ENCODE results near the gene GLT8D1. TPM values are rescaled to one million over a fixed set of nuclear protein-coding genes. Genes with fewer than 3 reads are reported as not detected.

Gene GLT8D1
- total and polyA plus RNA-seq, 2 of the 13 experiments (the other 11 are each of a cell fraction or from before 2014, with no cell fraction given), result 110 to 121 TPM

- TF ChIP-seq RERE (CRISPR knock-in tag; IDR thresholded peaks at IDR 0.05; ENCODE audit: low read depth) (peak; percentile 83; the same call in 1 of the 2 replicates), ZNF75D (CRISPR knock-in tag; IDR thresholded peaks at IDR 0.05; ENCODE audit: borderline replicate concordance) (no peak), SRY (CRISPR knock-in tag; IDR thresholded peaks at IDR 0.05) (no peak), ADNP (CRISPR knock-in tag; IDR thresholded peaks at IDR 0.05) (no peak), MTA3 (CRISPR knock-in tag; IDR thresholded peaks at IDR 0.05) (no peak), PHF21A (CRISPR knock-in tag; IDR thresholded peaks at IDR 0.05) (peak; percentile 67), CREM (IDR thresholded peaks at IDR 0.05) (peak; percentile 75; the same call in 1 of the 2 replicates), CREM (CRISPR knock-in tag; IDR thresholded peaks at IDR 0.05) (no peak), ZNF891 (CRISPR knock-in tag; IDR thresholded peaks at IDR 0.05) (no peak), ZBTB2 (CRISPR knock-in tag; IDR thresholded peaks at IDR 0.05; ENCODE audit: low read depth) (peak; percentile 25; the same call in 1 of the 2 replicates), KLF13 (CRISPR knock-in tag; IDR thresholded peaks at IDR 0.05) (no peak)
- TF ChIP-seq, protein P1, sequence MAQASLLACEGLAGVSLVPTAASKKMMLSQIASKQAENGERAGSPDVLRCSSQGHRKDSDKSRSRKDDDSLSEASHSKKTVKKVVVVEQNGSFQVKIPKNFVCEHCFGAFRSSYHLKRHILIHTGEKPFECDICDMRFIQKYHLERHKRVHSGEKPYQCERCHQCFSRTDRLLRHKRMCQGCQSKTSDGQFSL (CRISPR knock-in tag; IDR thresholded peaks at IDR 0.05), result no peak
- TF ChIP-seq, protein P2, sequence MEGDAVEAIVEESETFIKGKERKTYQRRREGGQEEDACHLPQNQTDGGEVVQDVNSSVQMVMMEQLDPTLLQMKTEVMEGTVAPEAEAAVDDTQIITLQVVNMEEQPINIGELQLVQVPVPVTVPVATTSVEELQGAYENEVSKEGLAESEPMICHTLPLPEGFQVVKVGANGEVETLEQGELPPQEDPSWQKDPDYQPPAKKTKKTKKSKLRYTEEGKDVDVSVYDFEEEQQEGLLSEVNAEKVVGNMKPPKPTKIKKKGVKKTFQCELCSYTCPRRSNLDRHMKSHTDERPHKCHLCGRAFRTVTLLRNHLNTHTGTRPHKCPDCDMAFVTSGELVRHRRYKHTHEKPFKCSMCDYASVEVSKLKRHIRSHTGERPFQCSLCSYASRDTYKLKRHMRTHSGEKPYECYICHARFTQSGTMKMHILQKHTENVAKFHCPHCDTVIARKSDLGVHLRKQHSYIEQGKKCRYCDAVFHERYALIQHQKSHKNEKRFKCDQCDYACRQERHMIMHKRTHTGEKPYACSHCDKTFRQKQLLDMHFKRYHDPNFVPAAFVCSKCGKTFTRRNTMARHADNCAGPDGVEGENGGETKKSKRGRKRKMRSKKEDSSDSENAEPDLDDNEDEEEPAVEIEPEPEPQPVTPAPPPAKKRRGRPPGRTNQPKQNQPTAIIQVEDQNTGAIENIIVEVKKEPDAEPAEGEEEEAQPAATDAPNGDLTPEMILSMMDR (CRISPR knock-in tag; IDR thresholded peaks at IDR 0.05), result no peak
- TF ChIP-seq, protein P3, sequence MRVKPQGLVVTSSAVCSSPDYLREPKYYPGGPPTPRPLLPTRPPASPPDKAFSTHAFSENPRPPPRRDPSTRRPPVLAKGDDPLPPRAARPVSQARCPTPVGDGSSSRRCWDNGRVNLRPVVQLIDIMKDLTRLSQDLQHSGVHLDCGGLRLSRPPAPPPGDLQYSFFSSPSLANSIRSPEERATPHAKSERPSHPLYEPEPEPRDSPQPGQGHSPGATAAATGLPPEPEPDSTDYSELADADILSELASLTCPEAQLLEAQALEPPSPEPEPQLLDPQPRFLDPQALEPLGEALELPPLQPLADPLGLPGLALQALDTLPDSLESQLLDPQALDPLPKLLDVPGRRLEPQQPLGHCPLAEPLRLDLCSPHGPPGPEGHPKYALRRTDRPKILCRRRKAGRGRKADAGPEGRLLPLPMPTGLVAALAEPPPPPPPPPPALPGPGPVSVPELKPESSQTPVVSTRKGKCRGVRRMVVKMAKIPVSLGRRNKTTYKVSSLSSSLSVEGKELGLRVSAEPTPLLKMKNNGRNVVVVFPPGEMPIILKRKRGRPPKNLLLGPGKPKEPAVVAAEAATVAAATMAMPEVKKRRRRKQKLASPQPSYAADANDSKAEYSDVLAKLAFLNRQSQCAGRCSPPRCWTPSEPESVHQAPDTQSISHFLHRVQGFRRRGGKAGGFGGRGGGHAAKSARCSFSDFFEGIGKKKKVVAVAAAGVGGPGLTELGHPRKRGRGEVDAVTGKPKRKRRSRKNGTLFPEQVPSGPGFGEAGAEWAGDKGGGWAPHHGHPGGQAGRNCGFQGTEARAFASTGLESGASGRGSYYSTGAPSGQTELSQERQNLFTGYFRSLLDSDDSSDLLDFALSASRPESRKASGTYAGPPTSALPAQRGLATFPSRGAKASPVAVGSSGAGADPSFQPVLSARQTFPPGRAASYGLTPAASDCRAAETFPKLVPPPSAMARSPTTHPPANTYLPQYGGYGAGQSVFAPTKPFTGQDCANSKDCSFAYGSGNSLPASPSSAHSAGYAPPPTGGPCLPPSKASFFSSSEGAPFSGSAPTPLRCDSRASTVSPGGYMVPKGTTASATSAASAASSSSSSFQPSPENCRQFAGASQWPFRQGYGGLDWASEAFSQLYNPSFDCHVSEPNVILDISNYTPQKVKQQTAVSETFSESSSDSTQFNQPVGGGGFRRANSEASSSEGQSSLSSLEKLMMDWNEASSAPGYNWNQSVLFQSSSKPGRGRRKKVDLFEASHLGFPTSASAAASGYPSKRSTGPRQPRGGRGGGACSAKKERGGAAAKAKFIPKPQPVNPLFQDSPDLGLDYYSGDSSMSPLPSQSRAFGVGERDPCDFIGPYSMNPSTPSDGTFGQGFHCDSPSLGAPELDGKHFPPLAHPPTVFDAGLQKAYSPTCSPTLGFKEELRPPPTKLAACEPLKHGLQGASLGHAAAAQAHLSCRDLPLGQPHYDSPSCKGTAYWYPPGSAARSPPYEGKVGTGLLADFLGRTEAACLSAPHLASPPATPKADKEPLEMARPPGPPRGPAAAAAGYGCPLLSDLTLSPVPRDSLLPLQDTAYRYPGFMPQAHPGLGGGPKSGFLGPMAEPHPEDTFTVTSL (CRISPR knock-in tag; IDR thresholded peaks at IDR 0.05; ENCODE audit: borderline replicate concordance), result no peak; the same call in 1 of the 2 replicates
Measured at GRCh38 chr3:52704611-52705437, 767 bp downstream of the GLT8D1 start (continued).

Measured in HepG2 (cell line).